HAP-1 (cell line): ENCODE data around the gene RBPMS2.

Experiments
- DNase-seq, 2 experiments: peaks; one replicate each; pipeline ENCODE4 v3.0.0-alpha.2; 2016 to 2020; ENCODE audit warnings: low spot score in 2 of 2
- H3K27me3 ChIP-seq: fragments of 250-450 bp; sonication (Bioruptor Pico); 2 replicates; pipeline ENCODE4 v1.5.1; 2020; ENCODE audit warnings: low read depth, mild to moderate bottlenecking, moderate library complexity
- H3K36me3 ChIP-seq: fragments of 250-450 bp; sonication (Bioruptor Pico); replicated peaks from 2 replicates; pipeline ENCODE4 v1.5.1; 2020; ENCODE audit warnings: mild to moderate bottlenecking
- H3K4me1 ChIP-seq: fragments of 250-450 bp; sonication (Bioruptor Pico); 2 replicates; pipeline ENCODE4 v1.5.1; 2020; ENCODE audit warnings: mild to moderate bottlenecking
- H3K4me3 ChIP-seq: fragments of 250-450 bp; sonication (Bioruptor Pico); 2 replicates; pipeline ENCODE4 v1.5.1; 2020; ENCODE audit warnings: mild to moderate bottlenecking, moderate library complexity
- H3K9me3 ChIP-seq: fragments of 250-450 bp; sonication (Bioruptor Pico); 2 replicates; pipeline ENCODE4 v1.5.1; 2020; ENCODE audit warnings: mild to moderate bottlenecking, moderate library complexity
- in situ Hi-C: fragments of 300-500 bp; cut with MboI; formaldehyde crosslinking; loops from 3 replicates; pipeline ENCODE4 v1.14.3; 2020; ENCODE audit warnings: low sequenced_read_pairs, inconsistent platforms, mixed read lengths

The RBPMS2 gene

DNA sequence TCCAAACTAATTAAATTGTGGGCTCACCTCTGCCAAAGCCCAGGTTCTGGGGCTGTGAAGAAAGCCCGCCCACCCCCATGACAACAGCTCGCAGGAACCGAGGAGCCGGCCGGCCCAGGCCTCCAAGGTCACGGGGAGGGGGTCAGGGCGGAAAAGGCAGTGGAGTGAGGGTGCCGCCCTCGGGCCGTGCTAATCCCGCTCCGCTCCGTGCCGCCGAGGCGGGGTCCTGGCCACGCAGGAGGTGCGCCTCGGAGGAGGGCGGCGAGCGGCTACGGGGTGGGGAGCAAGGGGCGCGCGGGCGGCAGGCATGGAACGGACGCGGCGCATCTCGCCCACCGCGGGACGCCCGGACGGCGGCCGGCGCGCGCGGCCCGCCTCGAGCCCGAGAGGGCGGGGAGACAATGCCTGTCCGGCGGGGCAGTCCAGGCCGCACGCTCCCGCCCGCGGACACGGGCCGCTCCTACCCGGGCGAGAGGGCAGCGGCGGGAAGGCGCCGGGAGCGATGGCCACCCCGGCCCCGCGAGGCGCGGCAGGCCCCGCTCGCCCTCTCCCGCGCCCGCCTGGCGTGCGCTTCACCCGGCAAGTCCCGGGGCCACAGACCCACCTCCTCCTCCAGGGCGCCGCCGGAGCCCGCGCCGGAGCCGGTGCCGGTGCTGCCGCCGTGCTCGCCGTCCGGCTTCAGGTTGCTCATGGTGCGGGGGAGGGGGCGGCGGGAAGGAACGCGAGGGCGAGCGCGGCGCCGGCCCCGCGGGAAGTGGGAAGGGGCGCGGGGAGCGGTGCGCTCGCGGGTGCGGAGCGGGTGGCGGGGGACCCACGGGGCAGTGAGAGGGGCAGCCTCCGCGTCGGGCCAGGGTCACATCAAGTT is 528 bp downstream of the RBPMS2 start:
- H3K4me3 ChIP-seq, result peak overlapping the region; percentile 42
- in situ Hi-C loops, result no loop called here
- peaks cover 5% of the 10 kb centered on the region; the same call in 1 of the 2 replicates for H3K36me3 ChIP-seq
- no peaks in the 10 kb centered on the region for H3K27me3 ChIP-seq
- H3K9me3 ChIP-seq, result no peaks in the 10 kb centered on the region
- DNase-seq, result peak in 1 of 2 experiments; percentile 74
- H3K4me1 ChIP-seq, result peaks cover 16% of the 10 kb centered on the region; the same call in 1 of the 2 replicates

DNA sequence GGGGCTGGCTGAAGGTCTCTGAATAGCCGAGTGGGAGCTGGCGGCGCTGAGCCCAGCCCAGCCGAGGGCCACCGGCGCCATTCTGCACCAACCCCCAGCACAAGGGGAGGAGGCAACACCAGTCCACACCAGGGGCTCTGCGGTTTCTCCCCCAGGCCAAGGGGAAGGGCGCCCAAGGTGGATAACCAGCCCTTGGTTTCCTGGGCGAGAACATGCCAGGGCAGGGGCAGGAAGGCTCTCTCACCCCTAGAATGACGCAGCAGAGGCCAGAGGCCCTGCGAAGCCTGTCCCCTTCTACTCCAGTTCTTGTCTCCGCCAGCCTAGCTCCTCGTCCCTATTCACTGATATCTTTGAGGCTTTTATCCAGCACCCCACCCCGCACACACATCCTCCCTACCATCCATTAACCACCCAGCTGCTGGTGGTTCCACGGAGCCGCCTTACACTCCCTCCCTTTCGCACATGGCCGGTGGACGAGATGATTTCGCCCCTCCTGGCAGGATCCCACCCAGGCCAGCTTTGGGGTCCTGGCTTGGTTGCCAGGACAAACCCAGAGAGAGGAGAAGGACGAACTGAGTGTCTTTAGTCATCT is 1.3 kb downstream of the RBPMS2 start:
- peaks cover 5% of the 10 kb centered on the region; the same call in 1 of the 2 replicates for H3K36me3 ChIP-seq
- H3K4me1 ChIP-seq, result peaks cover 16% of the 10 kb centered on the region; the same call in 1 of the 2 replicates
- H3K27me3 ChIP-seq, result no peaks in the 10 kb centered on the region
- no peaks in the 10 kb centered on the region for H3K9me3 ChIP-seq
- peak in 1 of 2 experiments; percentile 37 for DNase-seq
- H3K4me3 ChIP-seq, result peak overlapping the region; percentile 42
- in situ Hi-C loops, result no loop called here

DNA sequence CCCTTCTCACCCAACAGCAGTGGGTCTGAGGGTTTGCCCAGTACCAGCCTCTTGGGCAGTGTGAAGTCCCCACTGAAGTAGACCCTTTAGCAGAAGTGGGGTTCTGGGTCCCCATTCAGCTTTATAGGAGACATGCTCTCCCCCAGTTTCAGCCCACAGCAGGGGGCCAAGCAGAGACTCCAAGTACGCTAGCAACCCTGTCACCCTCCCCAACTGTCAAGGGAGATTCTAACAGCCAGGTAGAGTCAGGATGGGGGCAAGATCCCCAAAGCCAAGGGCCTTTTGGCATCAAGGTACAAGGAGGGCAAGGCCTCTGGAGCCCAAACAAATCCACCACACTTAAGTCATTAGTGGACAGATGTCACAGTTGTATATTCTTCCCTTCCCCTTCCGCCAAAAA is 1.8 kb downstream of the RBPMS2 start:
- no peak for DNase-seq
- H3K9me3 ChIP-seq, result no peaks in the 10 kb centered on the region
- H3K36me3 ChIP-seq, result peaks cover 5% of the 10 kb centered on the region; the same call in 1 of the 2 replicates
- no peaks in the 10 kb centered on the region for H3K27me3 ChIP-seq
- peaks cover 13% of the 10 kb centered on the region; the same call in 1 of the 2 replicates for H3K4me1 ChIP-seq
- H3K4me3 ChIP-seq, result peak overlapping the region; percentile 42; the same call in 1 of the 2 replicates
- in situ Hi-C loops, result no loop called here

DNA sequence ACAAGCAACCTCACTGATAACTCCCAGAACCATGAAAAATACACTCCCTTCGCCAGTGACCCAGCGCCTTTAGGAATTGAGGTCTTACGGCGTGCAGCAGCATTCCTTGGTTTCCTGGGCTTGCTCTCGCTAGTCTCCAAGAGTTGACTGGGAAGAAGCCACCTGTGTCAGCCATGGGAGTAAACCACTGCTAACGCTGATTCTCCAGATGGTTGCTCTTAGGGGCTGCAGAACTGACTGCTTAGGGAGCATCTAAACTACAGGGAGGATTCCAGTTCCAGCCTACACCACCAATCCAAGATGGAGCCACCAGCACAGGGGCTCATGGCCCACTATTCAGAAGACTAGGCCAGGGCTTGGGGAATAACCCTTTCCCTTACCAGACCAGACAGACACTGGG is 2.4 kb downstream of the RBPMS2 start:
- H3K9me3 ChIP-seq, result no peaks in the 10 kb centered on the region
- no peak for DNase-seq

DNA sequence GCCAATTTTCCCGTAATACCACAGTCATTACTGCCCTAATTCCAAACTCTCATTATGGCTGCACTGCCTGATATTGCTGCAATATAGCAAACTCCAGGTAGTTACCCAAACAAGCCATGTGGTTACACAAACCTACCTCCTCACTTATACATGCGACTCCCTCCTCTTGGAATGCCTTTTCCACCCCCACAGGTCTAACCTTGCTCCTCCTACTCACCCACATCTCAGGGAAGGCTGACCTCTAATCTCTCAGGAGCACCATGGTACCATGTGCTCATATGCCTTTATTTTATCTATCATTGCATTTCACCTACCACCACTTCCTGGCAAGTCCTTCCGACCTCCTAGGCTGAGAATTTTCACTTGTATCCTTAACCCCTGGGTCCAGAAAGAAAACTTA is 2.9 kb downstream of the RBPMS2 start:
- H3K4me1 ChIP-seq, result peaks cover 13% of the 10 kb centered on the region; the same call in 1 of the 2 replicates
- peaks cover 5% of the 10 kb centered on the region; the same call in 1 of the 2 replicates for H3K36me3 ChIP-seq
- no peak for DNase-seq
- in situ Hi-C loops, result no loop called here
- no peak overlapping the region for H3K4me3 ChIP-seq
- no peaks in the 10 kb centered on the region for H3K9me3 ChIP-seq
- no peaks in the 10 kb centered on the region for H3K27me3 ChIP-seq

More for the DNA sequence above, 2.4 kb downstream of the RBPMS2 start:
- no peak overlapping the region for H3K4me3 ChIP-seq
- H3K27me3 ChIP-seq, result no peaks in the 10 kb centered on the region
- peaks cover 5% of the 10 kb centered on the region; the same call in 1 of the 2 replicates for H3K36me3 ChIP-seq
- in situ Hi-C loops, result no loop called here
- peaks cover 13% of the 10 kb centered on the region; the same call in 1 of the 2 replicates for H3K4me1 ChIP-seq

DNA sequence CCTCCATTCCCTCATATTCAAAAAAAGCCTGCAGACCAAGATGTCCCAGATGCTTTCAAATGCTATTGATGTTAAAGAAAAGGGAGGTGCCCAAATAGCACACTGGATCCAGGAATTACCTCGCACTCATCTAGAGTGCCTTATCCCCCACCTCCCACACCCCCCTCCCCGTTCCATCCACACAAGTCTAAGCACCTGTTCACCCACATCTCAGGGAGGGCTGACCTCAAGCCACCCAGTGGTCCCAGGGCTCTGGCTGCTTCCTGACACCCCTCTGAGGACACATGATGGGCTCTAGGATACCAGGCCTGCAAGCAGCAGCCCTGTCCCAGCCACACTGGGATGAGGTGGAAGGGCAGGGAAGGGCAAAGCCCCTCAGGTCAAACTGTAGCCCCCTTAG is 4.8 kb downstream of the RBPMS2 start:
- H3K4me3 ChIP-seq, result no peak overlapping the region
- in situ Hi-C loops, result no loop called here
- peaks cover 5% of the 10 kb centered on the region; the same call in 1 of the 2 replicates for H3K36me3 ChIP-seq
- peaks cover 8% of the 10 kb centered on the region; the same call in 1 of the 2 replicates for H3K4me1 ChIP-seq
- no peak for DNase-seq
- no peaks in the 10 kb centered on the region for H3K27me3 ChIP-seq
- no peaks in the 10 kb centered on the region for H3K9me3 ChIP-seq

DNA sequence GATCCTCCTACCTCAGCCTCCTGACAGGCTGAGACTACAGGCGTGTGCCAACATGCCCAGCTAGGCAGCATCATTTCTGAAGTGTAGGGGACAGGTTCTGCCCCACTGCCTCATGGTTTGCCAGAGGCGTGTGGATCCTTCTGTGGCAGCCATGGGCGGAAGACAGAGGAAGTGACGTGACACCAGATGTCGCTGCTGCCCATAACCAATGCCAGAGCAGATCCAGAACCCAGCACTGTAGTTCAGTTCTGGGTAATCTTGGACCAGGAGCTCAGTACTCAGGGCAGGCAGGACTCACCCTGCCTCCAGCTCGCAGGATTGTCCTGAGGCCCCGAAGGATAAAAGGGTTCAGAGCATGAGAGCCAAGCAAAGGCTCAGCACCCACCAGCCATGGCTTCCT is 8.2 kb downstream of the RBPMS2 start:
- Histone ChIP-seq H3K4me3 (no peak overlapping the region), H3K36me3 (no peaks in the 10 kb centered on the region; the same call in 1 of the 2 replicates), H3K9me3 (no peaks in the 10 kb centered on the region), H3K27me3 (no peaks in the 10 kb centered on the region), H3K4me1 (no peaks in the 10 kb centered on the region)
- in situ Hi-C loops, result no loop called here
- no peak for DNase-seq

DNA sequence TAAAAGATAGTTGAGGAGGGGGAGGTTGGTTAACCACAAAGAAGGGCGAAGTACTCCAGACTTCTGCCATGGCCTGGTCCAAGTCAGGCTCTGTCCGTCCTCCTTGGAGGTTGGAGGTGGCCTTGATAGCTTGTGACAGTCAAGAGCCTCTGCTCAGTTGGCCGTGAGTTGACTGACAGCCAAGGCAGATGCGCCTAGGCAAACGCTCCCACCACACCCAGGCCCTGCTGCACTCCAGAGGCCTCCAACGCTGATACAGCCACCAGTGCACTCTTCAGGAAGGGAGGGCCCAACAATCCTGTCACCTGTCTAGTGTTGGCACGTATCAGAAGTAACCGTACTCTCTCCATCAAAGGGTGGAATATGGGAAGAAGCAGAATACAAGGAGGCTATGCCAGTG is 9.3 kb downstream of the RBPMS2 start:
- in situ Hi-C loops, result no loop called here
- no peaks in the 10 kb centered on the region; the same call in 1 of the 2 replicates for H3K36me3 ChIP-seq
- H3K9me3 ChIP-seq, result 0 out of 2 replicates have a peak, but pooled peaks cover 2% of the 10 kb centered on the region
- no peak for DNase-seq
- H3K4me3 ChIP-seq, result no peak overlapping the region
- no peaks in the 10 kb centered on the region for H3K27me3 ChIP-seq
- no peaks in the 10 kb centered on the region for H3K4me1 ChIP-seq

DNA sequence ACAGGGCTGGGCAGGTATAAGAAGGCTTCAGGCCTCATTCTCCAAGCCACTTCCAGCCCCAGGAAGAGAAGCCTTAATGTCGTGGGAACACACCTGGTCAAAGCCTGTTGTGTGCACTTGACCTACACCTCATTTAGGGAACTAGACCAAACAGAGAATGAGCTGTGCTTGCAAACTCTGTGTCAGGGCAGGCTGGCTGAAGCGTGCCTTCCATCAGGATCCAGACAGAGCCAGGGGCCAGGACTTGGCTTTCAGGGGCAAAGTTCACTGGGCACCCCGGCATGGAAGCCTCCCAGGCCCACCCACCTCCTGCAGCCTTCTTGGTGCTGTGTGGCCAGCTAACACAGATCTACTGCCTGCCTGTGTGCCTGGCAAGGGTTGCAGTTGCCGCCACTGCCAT is 11.5 kb downstream of the RBPMS2 start:
- Histone ChIP-seq H3K27me3 (no peaks in the 10 kb centered on the region), H3K36me3 (no peaks in the 10 kb centered on the region; the same call in 1 of the 2 replicates), H3K4me1 (no peaks in the 10 kb centered on the region), H3K9me3 (0 out of 2 replicates have a peak, but pooled peaks cover 2% of the 10 kb centered on the region), H3K4me3 (no peak overlapping the region)
- no peak for DNase-seq
- in situ Hi-C loops, result no loop called here

DNA sequence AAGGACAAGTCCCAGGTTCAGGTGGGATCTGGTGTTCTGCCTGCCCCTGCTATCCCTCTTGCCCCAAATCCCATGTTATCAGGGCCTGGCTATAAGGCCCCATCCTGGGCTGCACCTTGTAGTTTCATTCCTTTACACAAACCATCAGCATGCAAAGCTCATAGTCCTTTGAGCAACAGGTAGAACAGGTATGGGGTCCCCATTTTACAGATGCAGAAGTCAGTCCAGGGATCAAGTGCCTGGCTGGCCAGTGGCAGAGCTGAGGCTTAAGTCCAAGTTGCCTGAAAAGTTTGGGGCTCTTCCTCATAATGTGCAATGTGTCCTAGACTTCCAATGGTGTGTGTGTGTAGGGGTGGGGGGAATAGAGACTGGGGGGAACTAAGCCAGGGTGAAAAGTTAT is 11.9 kb downstream of the RBPMS2 start:
- in situ Hi-C loops, result no loop called here
- no peak for DNase-seq
- H3K9me3 ChIP-seq, result 0 out of 2 replicates have a peak, but pooled peaks cover 2% of the 10 kb centered on the region
- H3K4me1 ChIP-seq, result no peaks in the 10 kb centered on the region
- H3K36me3 ChIP-seq, result no peaks in the 10 kb centered on the region; the same call in 1 of the 2 replicates
- no peaks in the 10 kb centered on the region for H3K27me3 ChIP-seq
- H3K4me3 ChIP-seq, result no peak overlapping the region

DNA sequence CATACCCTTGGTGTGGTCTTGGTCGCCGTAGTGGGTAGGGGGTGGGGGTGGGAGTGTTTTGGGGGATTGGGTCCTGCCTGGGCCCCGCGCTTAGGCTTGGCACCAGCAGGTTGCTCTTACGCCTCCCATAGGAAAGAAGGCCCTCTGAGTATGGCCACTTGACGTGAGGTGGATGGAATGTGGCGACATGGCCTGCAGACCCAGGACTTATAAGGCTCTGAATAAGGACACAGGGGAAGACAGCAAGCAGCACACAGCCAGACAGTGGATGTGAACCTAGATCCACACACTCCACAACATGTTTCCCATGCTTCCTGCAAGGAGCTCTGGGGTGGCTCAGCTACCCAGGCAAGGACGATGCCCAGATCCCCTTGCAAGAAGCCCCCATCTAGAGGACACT is 12.4 kb downstream of the RBPMS2 start:
- in situ Hi-C loops, result no loop called here
- DNase-seq, result no peak
- Histone ChIP-seq H3K9me3 (0 out of 2 replicates have a peak, but pooled peaks cover 2% of the 10 kb centered on the region), H3K27me3 (no peaks in the 10 kb centered on the region), H3K4me1 (no peaks in the 10 kb centered on the region), H3K36me3 (no peaks in the 10 kb centered on the region; the same call in 1 of the 2 replicates), H3K4me3 (no peak overlapping the region)

DNA sequence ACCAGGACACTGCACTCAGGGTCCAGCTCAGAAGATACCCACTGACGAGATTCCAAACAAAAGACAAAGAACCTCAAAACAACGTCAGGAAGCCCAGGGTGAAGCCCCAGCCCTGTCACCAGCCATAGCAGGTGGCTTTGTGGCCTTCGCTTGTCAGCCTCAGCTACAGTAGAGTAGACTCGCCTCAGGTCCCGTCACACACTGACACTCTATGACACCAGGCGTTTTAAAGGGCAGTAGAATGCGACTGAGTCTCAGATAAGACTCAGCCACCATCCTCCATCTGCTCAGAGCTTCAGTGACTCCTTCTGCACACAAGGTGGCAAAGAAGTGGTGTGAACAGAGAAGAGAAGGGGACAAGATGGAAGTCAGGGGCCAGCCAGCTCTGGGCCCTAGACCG is 12.8 kb downstream of the RBPMS2 start:
- no peaks in the 10 kb centered on the region for H3K27me3 ChIP-seq
- in situ Hi-C loops, result no loop called here
- no peaks in the 10 kb centered on the region; the same call in 1 of the 2 replicates for H3K36me3 ChIP-seq
- no peak overlapping the region for H3K4me3 ChIP-seq
- no peak for DNase-seq
- H3K9me3 ChIP-seq, result 0 out of 2 replicates have a peak, but pooled peaks cover 2% of the 10 kb centered on the region
- H3K4me1 ChIP-seq, result no peaks in the 10 kb centered on the region

DNA sequence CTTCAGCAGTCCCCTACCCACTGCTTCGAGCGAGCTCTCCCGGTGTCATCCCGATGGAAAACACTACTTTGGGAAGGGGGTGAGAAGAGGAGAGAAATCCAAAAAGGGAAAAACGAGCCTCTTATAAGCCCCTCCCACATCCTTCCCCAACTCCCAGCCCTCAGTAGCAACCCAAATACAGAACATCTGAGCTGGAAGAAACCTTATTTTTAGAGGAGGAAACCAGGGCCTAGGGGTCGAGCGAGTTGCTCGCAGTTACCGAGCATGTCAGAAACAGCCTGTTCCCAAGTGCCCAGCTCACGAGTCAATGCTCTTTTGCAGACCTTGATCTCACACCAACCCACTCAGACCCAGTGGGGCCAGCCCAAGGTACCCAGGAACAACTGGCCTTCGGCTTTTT is 14.2 kb downstream of the RBPMS2 start:
- H3K27me3 ChIP-seq, result no peaks in the 10 kb centered on the region
- H3K4me3 ChIP-seq, result no peak overlapping the region
- in situ Hi-C loops, result no loop called here

More for the DNA sequence above, 14.2 kb downstream of the RBPMS2 start:
- DNase-seq, result no peak
- Histone ChIP-seq H3K9me3 (0 out of 2 replicates have a peak, but pooled peaks cover 2% of the 10 kb centered on the region), H3K36me3 (no peaks in the 10 kb centered on the region; the same call in 1 of the 2 replicates), H3K4me1 (no peaks in the 10 kb centered on the region)
